ENCODE measurements around the gene ALMS1. TPM values are rescaled to one million over a fixed set of nuclear protein-coding genes. Genes with fewer than 3 reads are reported as not detected.

The ALMS1 gene, protein sequence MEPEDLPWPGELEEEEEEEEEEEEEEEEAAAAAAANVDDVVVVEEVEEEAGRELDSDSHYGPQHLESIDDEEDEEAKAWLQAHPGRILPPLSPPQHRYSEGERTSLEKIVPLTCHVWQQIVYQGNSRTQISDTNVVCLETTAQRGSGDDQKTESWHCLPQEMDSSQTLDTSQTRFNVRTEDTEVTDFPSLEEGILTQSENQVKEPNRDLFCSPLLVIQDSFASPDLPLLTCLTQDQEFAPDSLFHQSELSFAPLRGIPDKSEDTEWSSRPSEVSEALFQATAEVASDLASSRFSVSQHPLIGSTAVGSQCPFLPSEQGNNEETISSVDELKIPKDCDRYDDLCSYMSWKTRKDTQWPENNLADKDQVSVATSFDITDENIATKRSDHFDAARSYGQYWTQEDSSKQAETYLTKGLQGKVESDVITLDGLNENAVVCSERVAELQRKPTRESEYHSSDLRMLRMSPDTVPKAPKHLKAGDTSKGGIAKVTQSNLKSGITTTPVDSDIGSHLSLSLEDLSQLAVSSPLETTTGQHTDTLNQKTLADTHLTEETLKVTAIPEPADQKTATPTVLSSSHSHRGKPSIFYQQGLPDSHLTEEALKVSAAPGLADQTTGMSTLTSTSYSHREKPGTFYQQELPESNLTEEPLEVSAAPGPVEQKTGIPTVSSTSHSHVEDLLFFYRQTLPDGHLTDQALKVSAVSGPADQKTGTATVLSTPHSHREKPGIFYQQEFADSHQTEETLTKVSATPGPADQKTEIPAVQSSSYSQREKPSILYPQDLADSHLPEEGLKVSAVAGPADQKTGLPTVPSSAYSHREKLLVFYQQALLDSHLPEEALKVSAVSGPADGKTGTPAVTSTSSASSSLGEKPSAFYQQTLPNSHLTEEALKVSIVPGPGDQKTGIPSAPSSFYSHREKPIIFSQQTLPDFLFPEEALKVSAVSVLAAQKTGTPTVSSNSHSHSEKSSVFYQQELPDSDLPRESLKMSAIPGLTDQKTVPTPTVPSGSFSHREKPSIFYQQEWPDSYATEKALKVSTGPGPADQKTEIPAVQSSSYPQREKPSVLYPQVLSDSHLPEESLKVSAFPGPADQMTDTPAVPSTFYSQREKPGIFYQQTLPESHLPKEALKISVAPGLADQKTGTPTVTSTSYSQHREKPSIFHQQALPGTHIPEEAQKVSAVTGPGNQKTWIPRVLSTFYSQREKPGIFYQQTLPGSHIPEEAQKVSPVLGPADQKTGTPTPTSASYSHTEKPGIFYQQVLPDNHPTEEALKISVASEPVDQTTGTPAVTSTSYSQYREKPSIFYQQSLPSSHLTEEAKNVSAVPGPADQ (N-terminal part only)
- total RNA-seq (25.2 and 30.1 TPM in 2 replicates), polyA plus RNA-seq (6.8 and 10.6 TPM in 2 replicates)

DNA sequence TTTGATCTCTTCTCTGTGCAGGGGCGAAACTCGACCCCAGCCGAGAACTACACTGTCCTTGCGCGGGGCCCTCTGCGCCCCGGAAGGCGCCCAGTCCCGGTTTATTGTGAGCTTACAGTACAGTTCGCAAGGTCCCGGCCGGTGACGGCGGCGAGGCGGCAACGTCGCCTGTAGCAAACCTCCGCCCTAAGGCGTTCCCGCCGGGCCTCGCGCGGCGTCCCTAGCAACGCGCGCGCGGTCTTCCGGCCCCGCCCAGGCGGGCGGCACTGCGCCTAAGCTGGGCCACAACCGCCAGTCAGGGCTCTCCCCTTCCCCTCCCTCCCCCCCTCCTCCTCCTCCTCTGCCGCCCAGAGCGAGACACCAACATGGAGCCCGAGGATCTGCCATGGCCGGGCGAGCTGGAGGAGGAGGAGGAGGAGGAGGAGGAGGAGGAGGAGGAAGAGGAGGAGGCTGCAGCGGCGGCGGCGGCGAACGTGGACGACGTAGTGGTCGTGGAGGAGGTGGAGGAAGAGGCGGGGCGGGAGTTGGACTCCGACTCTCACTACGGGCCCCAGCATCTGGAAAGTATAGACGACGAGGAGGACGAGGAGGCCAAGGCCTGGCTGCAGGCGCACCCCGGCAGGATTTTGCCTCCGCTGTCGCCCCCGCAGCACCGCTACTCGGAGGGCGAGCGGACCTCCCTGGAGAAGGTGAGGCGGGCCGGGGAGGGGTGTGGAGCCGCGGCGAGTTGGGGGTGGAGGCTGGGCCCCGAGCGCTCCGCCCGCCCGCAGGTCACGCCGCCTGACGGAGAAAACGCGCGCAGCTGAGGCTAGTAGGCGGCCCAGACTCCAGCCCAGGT lies at the start of gene ALMS1:
Gene ALMS1, plus strand, starts transcription at position 333 of the 838 bp plus-strand sequence. Its CDS starts 33 bp downstream, at position 366.
- Histone ChIP-seq H3K27me3 (peaks cover 29% of the 10 kb centered on the region), H3K36me3 (no peaks in the 10 kb centered on the region), H3K27ac (peak within 1 kb of the TSS; percentile 81), H3K4me3 (peak within 1 kb of the TSS; percentile 70), H3K9me3 (ENCODE audit: low read depth) (no peaks in the 10 kb centered on the region), H3K4me1 (ENCODE audit: low read depth) (peaks cover 8% of the 10 kb centered on the region)
- peak; percentile 94 to 96 for DNase-seq (ENCODE audit: low read depth in 1 of 2, low spot score in 1 of 2)
- TF ChIP-seq, protein P1, sequence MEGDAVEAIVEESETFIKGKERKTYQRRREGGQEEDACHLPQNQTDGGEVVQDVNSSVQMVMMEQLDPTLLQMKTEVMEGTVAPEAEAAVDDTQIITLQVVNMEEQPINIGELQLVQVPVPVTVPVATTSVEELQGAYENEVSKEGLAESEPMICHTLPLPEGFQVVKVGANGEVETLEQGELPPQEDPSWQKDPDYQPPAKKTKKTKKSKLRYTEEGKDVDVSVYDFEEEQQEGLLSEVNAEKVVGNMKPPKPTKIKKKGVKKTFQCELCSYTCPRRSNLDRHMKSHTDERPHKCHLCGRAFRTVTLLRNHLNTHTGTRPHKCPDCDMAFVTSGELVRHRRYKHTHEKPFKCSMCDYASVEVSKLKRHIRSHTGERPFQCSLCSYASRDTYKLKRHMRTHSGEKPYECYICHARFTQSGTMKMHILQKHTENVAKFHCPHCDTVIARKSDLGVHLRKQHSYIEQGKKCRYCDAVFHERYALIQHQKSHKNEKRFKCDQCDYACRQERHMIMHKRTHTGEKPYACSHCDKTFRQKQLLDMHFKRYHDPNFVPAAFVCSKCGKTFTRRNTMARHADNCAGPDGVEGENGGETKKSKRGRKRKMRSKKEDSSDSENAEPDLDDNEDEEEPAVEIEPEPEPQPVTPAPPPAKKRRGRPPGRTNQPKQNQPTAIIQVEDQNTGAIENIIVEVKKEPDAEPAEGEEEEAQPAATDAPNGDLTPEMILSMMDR (IDR thresholded peaks at IDR 0.05; ENCODE audit: low read depth, low read length) = peak; percentile 33

GRCh38 chr2:73337828-73338227 lies 47.8 kb upstream of the ALMS1 start:
- no peak overlapping the region for H3K27ac ChIP-seq
- DNase-seq (ENCODE audit: low read depth in 1 of 2, low spot score in 1 of 2) = no peak
- H3K4me1 ChIP-seq (ENCODE audit: low read depth) = no peaks in the 10 kb centered on the region
- TF ChIP-seq, protein P1 (IDR thresholded peaks at IDR 0.05; ENCODE audit: low read depth, low read length) = no peak
- H3K9me3 ChIP-seq (ENCODE audit: low read depth) = no peaks in the 10 kb centered on the region
- no peaks in the 10 kb centered on the region for H3K36me3 ChIP-seq
- peaks cover 7% of the 10 kb centered on the region for H3K27me3 ChIP-seq
- H3K4me3 ChIP-seq = no peak overlapping the region

GRCh38 chr2:73339201-73339600 lies 46.4 kb upstream of the ALMS1 start:
- Histone ChIP-seq H3K4me3 (no peak overlapping the region), H3K4me1 (ENCODE audit: low read depth) (no peaks in the 10 kb centered on the region), H3K36me3 (no peaks in the 10 kb centered on the region), H3K9me3 (ENCODE audit: low read depth) (no peaks in the 10 kb centered on the region), H3K27ac (no peak overlapping the region), H3K27me3 (peaks cover 14% of the 10 kb centered on the region)
- TF ChIP-seq, protein P1 (IDR thresholded peaks at IDR 0.05; ENCODE audit: low read depth, low read length) = no peak
- peak in 1 of 2 donors; percentile 2 for DNase-seq (ENCODE audit: low read depth in 1 of 2, low spot score in 1 of 2)

GRCh38 chr2:73341039-73341438 lies 44.6 kb upstream of the ALMS1 start:
- H3K36me3 ChIP-seq = no peaks in the 10 kb centered on the region
- H3K4me1 ChIP-seq (ENCODE audit: low read depth) = no peaks in the 10 kb centered on the region
- H3K4me3 ChIP-seq = no peak overlapping the region
- no peaks in the 10 kb centered on the region for H3K9me3 ChIP-seq (ENCODE audit: low read depth)
- no peak overlapping the region for H3K27ac ChIP-seq
- no peak for DNase-seq (ENCODE audit: low read depth in 1 of 2, low spot score in 1 of 2)
- TF ChIP-seq, protein P1 (IDR thresholded peaks at IDR 0.05; ENCODE audit: low read depth, low read length) = no peak
- H3K27me3 ChIP-seq = peaks cover 14% of the 10 kb centered on the region

All from cardiac muscle cell (in vitro differentiated cells and primary cell).